Dedifferentiated amniotic fluid mesenchymal stem cell (primary cell): ENCODE measurements around the gene PICK1.
"Not testable (repeated sequence)": the region's sequence is repeated elsewhere in the genome, so short reads cannot be mapped to it uniquely, and the experiment has no call there.

Experiments used
- DNase-seq: peaks from one replicate; pipeline ENCODE4 v3.0.0-alpha.2; 2016; ENCODE audit errors: extremely low spot score

Gene PICK1

DNA sequence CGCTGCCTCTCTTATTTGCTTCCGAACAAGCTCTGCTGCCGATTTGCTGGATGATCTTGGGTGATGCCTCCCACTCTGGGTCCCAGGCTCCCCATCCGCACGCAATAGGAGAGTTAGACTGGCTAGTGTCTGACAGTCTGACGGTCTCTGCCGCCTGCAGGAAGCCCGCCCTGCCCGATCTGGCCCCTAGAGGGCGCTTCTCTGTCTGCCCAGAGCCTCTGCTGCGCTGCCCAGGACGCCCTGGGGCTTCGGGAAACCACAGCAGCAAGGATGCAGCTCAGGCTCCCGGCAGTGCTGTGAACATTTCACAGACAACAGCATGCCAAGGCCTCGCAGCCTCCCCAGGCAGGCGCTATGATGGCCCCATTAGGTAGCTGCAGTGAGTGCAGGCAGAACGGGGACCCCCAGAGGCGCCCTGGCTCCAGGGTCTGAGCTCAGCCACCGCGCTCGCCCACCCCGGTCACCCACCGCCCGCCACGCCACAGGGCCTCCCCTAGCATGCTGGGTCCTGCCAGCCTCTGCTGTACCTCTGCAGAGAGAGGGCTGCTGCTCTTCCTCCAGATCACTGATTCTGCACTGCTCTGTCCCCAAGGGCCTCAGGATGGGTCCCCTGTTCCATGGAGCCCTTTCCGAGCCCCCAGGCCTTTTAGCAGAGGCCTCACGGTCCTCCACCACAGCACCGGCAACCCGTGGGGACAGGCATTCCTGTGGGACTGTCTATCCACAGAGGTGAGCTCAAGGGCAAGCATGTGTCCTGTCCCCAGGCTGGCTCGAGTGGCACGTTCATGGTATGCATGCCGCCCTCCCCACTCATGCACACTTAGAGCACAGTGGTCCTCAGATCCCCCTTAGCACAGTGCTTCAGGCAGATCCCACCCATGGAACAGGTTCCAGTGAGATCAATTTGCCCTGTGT is 57.5 kb downstream of the PICK1 start:
- DNase-seq: peak; percentile 67

DNA sequence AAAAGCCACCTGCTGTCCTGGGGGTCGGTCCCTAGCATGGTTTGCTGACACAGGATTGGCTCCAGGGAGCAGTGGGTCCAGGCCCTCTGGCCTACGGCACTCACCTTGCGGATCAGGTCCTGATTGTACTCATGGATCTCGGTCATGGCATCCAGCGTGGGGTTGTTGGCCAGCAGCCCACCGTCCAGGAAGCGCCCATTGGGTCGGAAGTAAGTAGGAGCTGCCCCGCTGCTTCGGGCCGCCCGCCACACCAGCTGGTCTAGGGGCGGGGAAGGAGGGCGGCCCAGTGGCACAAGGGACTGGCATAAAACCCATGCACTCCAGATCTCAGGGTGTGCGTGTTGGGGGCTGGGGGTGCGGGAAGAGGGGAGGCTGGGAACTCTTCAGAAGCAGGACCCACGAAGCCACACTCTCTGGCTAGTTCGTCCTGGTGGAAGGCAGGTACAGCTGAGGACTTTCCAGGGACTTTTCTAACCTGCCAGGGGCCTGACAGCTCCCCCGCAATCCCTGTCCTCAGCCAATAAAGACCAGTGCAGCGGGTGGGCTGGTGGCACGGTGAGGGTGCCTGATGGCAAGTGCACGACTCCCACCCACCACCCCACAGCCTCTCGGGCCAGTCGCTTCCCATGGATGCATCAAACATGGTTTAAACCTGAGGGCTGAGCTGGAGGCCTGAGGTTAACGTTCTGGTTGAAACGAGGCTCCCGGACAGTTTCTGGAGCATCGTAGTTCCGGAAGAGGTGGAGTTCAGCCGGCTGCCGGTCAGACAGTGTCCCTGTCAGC is 58.4 kb downstream of the PICK1 start:
- no peak for DNase-seq

DNA sequence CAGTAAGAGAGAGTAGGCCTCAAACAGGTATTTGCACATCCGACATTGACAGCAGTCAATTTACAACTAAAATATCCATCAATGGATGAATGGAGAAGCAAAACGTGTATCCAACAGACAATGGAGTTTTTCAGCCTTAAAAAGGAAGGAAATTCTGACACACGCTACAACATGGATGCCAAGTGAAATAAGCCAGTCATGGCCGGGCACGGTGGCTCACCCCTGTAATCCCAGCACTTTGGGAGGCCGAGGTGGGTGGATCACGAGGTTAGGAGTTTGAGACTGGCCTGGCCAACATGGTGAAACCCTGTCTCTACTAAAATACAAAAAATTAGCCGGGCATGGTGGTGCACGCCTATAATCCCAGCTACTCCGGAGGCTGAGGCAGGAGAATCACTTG is 60.4 kb downstream of the PICK1 start:
- DNase-seq: not testable (repeated sequence)

DNA sequence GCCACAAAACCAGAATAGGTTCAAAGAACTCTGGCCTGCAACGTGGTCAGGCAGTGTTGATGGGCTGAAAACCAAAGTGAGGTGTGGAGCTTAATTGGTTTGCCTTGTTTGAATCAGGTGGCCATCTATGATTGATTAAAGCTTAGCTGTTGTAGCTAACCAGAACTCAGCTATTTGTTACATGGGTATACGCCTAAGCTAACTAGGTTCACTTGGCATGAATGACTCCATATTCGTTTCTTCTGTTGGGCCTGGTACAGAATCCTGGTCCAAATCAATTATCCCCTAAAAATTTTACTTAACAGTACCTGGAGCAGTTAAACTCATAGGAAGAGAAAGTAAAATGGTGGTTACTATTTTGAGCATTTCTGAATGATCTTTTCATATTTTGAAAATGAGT is 61.0 kb downstream of the PICK1 start:
- no peak for DNase-seq

DNA sequence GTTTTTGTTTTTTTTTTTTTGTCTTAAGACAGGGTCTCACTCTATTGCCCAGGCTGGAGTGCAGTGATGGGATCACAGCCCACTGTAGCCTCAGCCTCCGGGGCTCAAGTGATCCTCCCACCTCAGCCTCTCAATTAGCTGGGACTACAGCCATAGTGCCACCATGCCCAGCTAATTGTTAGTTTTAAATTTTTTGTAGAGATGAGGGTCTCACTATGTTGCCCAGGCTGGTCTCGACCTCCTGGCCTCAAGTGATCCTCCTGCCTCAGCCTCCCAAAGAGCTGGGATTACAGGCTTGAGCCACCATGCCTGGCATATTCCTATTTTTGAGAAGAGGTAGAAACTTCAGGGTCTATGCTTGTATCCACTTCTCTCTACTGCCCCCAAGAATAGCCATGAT is 61.5 kb downstream of the PICK1 start:
- not testable (repeated sequence) for DNase-seq

DNA sequence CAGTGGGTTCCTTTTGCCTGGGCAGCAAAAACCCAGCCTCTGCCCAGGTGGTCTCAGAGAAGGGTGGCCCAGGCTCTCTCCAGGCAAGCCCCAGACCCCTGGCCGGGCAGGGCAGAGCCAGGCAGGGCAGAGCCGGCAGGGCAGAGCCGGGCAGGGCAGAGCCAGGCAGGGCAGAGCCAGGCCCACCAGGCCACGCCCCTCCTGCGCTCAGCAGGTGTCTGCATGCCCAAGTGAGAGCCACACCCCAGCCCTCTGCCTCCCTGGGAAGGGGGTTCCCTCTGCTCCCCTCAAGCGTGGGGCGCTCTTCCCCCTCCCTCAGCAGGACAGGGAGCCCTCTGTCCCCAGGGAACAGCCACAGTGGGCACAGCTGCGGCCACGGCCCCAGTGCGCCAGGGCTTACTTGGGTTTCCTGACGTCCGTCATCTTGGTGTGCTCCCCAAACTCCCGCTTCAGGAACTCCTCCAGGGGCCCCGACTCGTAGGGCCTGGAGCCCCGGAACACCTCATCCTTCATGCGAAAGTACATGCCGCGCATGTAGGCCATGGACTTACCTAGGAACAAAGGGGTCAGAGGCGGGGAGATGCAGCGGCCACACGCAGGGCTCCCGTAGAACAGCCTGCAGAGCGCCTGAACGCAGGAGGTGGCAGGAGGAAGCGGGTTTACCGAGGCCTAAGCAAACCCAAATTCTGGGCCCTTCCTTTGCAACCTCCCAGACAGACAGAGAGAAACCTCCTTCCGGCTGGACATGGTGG is 63.3 kb downstream of the PICK1 start:
- DNase-seq: no peak

DNA sequence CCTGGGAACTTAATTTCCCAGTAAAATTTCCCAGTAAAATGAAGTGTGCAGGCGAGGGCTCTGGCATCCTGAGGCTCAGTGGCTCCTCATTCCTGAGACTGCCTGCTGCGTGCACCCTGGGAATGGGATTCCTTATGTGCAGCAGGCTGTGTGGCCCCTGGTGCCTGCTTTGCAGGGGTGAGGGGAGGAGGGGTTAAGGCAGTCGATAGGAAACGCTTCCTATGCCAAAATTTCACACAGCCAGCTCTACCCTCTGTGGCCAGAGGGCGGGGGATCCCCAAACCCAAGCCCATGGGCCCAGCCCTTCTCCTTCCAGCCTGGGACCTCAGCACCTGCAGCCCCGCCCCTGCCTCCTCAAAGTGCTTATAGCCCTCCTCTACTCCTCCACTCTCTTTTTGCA is 65.4 kb downstream of the PICK1 start:
- no peak for DNase-seq

DNA sequence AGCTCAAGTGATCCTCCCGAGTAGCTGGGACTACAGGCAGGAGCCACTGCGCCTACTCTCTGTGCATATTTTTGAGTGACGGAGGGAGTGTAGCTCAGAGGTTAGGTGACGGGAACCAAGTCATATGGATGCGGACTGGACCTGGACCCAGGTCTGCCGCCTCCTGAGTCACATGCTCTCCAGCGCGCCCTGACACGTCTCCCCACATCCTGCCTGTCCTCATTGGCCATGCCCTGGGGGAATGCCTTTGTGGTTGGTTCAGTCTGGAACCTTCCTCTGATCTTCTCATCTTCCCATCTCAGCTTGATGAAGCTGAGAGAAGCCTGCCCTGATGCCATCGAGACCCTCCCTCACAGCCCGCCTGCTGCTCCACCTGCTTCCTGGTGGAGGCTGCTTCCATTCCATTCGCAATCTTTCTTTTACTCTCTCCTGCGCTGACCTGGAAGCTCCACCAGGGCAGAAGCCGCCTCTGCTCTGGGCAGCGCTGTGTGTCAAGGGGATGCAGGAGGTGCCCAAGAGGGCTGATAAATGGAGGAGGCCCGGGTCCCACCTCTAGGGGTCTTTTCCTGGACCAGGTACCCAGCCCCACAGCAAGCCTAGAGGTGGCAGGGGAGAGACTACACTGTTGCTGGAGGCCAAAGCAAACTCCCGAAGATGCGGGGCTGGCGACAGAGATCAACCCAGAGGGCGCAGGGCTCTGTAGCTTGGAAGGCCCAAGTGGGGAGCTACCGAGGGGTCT is 67.2 kb downstream of the PICK1 start:
- DNase-seq: no peak

DNA sequence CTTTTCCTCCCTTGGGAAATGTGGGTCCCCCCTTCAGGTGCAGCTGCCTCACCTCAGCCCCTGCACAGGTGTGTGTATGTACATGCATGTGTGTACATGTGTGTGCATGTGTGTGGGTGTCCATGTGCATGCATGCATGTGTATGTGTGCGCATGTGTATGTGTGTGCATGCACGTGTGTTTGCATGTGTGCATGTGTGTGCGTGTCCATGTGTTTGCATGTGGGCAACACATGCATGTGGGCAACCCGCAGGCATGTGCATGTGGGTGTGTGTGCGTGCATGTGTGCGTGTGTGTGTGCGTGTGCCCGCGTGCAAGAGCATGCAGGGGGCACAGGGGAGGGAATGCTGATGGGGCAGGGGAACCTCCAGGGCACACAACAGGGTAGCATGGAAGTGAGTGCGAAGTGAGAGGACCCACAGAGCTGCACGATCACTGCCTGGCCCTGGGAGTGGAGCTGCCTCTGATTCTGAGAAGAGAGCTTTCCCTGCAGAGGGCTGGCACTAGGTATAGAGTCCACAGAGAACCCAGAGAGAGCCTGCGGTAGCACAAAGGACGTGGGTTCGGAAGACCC is 67.9 kb downstream of the PICK1 start:
- no peak for DNase-seq
